ENCODE data around the gene SERPINI1. TPM values are rescaled to one million over a fixed set of nuclear protein-coding genes. Genes with fewer than 3 reads are reported as not detected.

Gene SERPINI1
- total RNA-seq, 1 experiment from 2014 or later: 6.0 TPM

DNA sequence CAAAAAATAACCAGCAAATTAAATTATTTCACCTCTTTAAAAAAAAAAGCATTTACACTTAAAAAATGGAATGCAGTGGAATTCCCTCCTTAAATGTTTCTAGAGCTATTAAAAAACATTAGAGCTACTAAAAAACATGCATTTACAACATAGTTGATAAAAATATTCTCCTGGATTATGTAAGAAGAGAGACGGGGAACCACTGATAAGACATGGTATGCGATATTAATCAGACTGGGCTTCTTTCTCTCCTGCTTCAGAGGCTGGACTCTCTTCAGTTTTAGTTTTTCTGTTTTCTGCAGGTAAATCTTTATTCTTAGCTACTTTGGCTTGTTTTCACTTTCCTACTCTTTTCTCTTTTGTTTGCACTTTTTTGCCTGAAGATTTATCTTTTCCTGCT, 41.4 kb upstream of the SERPINI1 start:
- Histone ChIP-seq H3K9me3 (ENCODE audit: control insufficient read depth, low read depth, low read length) (no peaks in the 10 kb centered on the region), H4K8ac (replicated peaks; ENCODE audit: insufficient read length, low read depth, low read length) (no peak overlapping the region), H4K5ac (ENCODE audit: insufficient read length, low read depth, low read length) (no peak overlapping the region), H2AFZ (ENCODE audit: low read length) (no peak overlapping the region), H3T11ph (ENCODE audit: low read length) (no peak overlapping the region), H2BK12ac (ENCODE audit: insufficient read length, low read depth, low read length) (no peak overlapping the region), H3K56ac (ENCODE audit: insufficient read length, low read depth, low read length) (no peak overlapping the region), H2BK120ac (ENCODE audit: low read depth, low read length, poor library complexity, severe bottlenecking) (no peak overlapping the region), H3K18ac (ENCODE audit: insufficient read length, low read depth, low read length) (no peak overlapping the region), H4K20me1 (ENCODE audit: control insufficient read depth, insufficient read depth, insufficient read length) (no peaks in the 10 kb centered on the region), H3K79me2 (ENCODE audit: insufficient read depth, low read length) (no peaks in the 10 kb centered on the region; the same call in 1 of the 2 replicates), H2BK5ac (ENCODE audit: insufficient read length, low read length) (no peak overlapping the region), H3K4ac (ENCODE audit: low read depth, low read length) (no peak overlapping the region), H3K27me3 (ENCODE audit: insufficient read depth, low read length) (no peaks in the 10 kb centered on the region), H2AK5ac (ENCODE audit: insufficient read length, low read length) (no peak overlapping the region), H3K4me1 (ENCODE audit: insufficient read depth, low read length) (no peaks in the 10 kb centered on the region; the same call in 1 of the 2 replicates), H3K79me1 (ENCODE audit: insufficient read depth, low read depth, low read length, poor library complexity, severe bottlenecking) (no peaks in the 10 kb centered on the region), H3K14ac (ENCODE audit: insufficient read depth, low read length) (no peak overlapping the region), H2BK15ac (ENCODE audit: low read depth, low read length) (no peak overlapping the region), H3K27ac (ENCODE audit: insufficient read length, low read depth, low read length) (no peak overlapping the region), H2BK20ac (ENCODE audit: low read depth, low read length, poor library complexity, severe bottlenecking) (no peak overlapping the region), H3K9ac (ENCODE audit: extremely low read depth, insufficient read length, low read length) (no peak overlapping the region), H4K91ac (ENCODE audit: insufficient read length, low read depth, low read length) (no peak overlapping the region), H3K23me2 (ENCODE audit: insufficient read length, low read depth, low read length, poor library complexity, severe bottlenecking) (no peaks in the 10 kb centered on the region), H3K23ac (ENCODE audit: insufficient read length, low read depth, low read length) (no peak overlapping the region), H3K4me2 (ENCODE audit: insufficient read depth, insufficient read length, low read length) (no peak overlapping the region)
- no peak for DNase-seq
- WGBS (ENCODE audit: extremely low coverage, insufficient read length, low lambda C conversion rate): no CpG with 5 or more reads among the region's 2 CpGs
- Mint-ChIP-seq H3K27me3 (ENCODE audit: low read depth) (no peaks in the 10 kb centered on the region), H3K9me3 (no peaks in the 10 kb centered on the region), H3K4me1 (peaks cover 6 to 10% of the 10 kb centered on the region in 2 experiments), H3K27ac (peak overlapping the region in 1 of 3 experiments; percentile 59; a peak in 2 of 7 replicates), H3K4me3 (no peak overlapping the region), H3K36me3 (ENCODE audit: insufficient read depth in 1 of 3, low read depth in 3 of 3) (peaks cover 3 to 34% (median 22%) of the 10 kb centered on the region in 3 experiments; a peak in 6 of 7 replicates)
- TF ChIP-seq, protein P1, sequence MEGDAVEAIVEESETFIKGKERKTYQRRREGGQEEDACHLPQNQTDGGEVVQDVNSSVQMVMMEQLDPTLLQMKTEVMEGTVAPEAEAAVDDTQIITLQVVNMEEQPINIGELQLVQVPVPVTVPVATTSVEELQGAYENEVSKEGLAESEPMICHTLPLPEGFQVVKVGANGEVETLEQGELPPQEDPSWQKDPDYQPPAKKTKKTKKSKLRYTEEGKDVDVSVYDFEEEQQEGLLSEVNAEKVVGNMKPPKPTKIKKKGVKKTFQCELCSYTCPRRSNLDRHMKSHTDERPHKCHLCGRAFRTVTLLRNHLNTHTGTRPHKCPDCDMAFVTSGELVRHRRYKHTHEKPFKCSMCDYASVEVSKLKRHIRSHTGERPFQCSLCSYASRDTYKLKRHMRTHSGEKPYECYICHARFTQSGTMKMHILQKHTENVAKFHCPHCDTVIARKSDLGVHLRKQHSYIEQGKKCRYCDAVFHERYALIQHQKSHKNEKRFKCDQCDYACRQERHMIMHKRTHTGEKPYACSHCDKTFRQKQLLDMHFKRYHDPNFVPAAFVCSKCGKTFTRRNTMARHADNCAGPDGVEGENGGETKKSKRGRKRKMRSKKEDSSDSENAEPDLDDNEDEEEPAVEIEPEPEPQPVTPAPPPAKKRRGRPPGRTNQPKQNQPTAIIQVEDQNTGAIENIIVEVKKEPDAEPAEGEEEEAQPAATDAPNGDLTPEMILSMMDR (conservative IDR thresholded peaks at IDR 0.05): no peak

Data from H9 (cell line).